Right ventricle myocardium inferior (tissue), 1 donor: ENCODE data around the gene KCTD1. TPM values are rescaled to one million over a fixed set of nuclear protein-coding genes. Genes with fewer than 3 reads are reported as not detected.

Experiments used
- ATAC-seq: fragments of 200-7000 bp; cut with Tn5 transposase; one replicate; pipeline ENCODE4 v1.9.1; 2020; ENCODE audit warnings: mild to moderate bottlenecking, moderate library complexity
- DNase-seq: peaks from one replicate; pipeline ENCODE4 v3.0.0; 2021; ENCODE audit errors: missing footprints
- intact Hi-C: fragments of 100-400 bp; cut with DNase I; formaldehyde crosslinking; loops from one replicate; pipeline ENCODE4 v1.11.0; 2022
- long read RNA-seq: library from polyadenylated mRNA; unstranded; transcript quantifications from one replicate; pipeline ENCODE4 v2.0.0, GENCODE V29; 2021
- total RNA-seq: library from RNA; stranded (reverse); fragmentation: NEBNext Ultra II Directional; extraction: Animal tissue kit (Norgen Biotek cat#: 25700); gene quantifications from one replicate; pipeline ENCODE4 v1.2.1, GENCODE V29; 2021
- donor health status: DM: no; HTN: yes; CAD: no; lungs with severe emphysema.

Gene KCTD1
- total RNA-seq: 15.4 TPM
- long read RNA-seq, partial matches to known transcripts: 0 of 1 reads
- long read RNA-seq, other reads (novel, unspliced or antisense): 0 of 1 reads

DNA sequence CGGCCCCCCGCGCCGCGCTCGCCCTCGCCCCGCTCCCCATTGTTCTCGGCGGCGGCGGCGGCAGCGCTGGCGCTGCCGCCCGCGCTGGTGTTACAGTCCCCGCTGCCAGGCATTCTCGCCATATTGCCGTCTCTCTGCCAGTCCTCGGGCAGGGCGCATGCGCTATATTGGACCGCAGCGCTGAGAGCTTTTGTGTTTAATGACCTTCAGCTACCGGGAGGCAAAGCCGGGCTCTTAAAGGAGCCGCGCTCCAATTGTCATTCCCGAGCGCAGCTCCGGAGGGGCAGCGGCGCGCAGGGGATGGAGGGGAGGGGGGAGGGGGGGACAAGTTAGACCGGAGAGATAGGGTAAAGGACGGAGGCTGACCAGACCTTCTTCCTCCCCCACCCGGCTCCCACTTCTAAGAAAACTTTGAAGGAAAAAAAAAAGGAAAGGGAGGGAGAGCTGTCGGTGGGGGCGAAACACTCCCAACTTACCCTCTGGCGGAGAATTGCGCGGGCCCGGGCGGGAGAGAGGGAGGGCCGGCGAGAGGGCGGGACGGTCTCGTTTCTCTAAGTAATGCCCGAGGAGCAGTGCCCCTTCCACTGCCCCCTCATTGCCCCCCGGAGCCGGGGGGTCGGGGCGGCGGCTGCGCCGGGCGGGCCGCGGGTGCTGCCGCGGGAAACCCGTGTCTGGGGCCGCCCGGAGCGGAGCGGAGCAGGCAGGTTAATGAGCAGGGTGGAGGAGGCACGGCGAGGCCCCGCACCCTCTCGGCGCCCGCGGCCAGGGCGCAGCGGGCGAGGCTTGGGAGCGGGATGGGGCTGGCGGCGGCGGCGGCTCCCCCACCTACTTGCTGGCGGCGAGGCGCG is at the start of gene KCTD1:
KCTD1 (minus strand) TSS at position 139 of the 848 bp plus-strand sequence; CDS start at position 122, 17 bp downstream.
- DNase-seq (peak; percentile 90), ATAC-seq (peak; percentile 62)
- intact Hi-C loops: loop anchor here (2.0 to 5.0 kb wide), 4 partner anchors 36 to 166 kb away; no protein-coding TSS in a partner anchor

DNA sequence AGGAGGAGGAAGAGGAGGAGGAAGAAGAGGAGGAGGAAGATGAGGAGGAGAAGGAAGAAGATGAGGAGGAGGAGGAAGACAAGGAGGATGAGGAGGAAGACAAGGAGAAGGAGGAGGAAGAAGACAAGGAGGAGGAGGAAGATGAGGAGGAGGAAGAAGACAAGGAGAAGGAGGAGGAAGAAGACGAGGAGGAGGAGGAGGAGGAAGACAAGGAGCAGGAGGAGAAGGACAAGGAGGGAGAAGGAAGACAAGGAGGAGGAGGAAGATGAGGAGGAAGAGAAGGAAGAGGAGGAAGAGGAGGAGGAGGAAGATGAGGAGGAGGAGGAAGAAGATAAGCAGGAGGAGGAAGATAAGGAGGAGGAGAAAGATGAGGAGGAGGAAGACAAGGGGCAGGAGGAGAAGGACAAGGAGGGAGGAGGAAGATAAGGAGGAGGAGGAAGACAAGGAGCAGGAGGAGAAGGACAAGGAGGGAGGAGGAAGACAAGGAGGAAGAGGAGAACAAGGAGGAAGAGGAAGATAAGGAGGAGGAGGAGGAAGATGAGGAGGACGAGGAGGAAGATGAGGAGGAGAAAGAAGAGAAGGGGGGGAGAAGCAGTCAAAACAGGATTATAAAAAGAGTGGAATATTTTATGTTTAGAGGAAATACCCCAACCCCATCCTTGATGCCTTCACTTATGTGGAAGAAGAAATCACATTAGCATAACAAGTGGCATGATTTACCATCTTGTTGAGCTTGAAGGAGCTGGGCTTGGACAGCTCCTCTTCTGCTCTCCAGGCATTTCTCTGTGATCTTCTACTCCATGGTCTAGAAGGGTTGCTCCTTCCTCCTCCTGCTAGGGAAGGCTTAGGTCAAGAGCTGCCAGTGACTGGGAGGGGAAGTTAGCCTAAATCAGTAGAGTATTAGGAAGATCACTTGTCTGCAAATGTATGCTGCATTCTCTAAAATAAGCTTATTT is 45.3 kb upstream of the KCTD1 start:
- ATAC-seq (no peak), DNase-seq (no peak)
- intact Hi-C loops: no loop called here

DNA sequence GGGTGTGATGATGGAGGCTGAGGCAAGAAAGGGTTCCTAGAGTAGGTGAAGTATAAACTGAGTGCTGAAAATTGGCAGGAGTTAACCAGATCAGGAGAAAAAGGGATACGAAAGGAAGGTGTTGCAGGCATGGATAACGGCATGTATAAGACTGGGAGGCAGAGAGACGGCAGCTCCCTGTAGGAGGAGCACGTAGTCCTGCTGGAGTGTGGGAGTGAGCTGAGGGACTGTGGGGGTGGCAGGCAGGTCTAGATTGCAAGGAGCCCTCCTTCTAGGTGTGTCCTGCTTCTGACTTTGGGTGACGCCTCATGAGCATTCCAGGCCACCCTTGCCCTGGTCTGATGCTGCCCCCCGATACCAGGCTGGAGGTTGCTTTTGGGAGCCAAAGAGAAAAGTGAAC is 36.4 kb upstream of the KCTD1 start:
- no peak for ATAC-seq
- intact Hi-C loops: no loop called here
- no peak for DNase-seq

DNA sequence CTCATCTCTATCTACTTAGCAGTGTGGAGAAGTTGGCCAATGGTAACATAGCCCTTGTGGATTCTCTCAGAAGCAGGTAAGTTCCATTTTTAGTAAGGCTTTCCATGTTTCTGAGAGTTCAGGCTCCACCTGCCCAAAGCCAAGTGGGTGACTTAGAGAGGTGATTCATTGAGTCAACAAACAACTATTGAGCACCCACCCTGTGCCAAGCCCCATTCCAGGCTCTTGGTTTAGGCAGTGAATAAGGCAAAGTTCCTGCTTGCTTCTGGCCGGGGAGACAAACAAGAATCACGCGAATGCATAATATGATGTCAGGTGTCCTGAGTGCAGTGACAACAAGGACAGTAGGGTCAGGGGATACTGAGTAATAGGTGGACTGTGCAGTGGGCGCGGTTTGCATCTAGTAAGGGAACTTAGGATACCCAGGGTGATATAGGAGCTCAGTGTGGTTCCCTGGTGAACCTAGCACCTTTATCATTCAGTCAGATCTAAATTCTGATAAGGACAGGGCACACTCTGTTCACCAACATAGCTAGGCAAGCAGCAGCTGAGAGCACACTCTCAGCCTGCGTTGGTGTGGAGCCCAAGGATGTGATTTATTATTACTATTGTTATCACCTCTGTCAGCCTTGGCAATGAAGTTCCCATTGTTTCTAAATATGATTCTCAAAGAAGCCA is 31.7 kb upstream of the KCTD1 start:
- intact Hi-C loops: no loop called here
- DNase-seq: no peak
- no peak for ATAC-seq

GRCh38 chr18:26575865-26576217 is 27.5 kb upstream of the KCTD1 start:
- peak; percentile 26 for ATAC-seq
- intact Hi-C loops: no loop called here

DNA sequence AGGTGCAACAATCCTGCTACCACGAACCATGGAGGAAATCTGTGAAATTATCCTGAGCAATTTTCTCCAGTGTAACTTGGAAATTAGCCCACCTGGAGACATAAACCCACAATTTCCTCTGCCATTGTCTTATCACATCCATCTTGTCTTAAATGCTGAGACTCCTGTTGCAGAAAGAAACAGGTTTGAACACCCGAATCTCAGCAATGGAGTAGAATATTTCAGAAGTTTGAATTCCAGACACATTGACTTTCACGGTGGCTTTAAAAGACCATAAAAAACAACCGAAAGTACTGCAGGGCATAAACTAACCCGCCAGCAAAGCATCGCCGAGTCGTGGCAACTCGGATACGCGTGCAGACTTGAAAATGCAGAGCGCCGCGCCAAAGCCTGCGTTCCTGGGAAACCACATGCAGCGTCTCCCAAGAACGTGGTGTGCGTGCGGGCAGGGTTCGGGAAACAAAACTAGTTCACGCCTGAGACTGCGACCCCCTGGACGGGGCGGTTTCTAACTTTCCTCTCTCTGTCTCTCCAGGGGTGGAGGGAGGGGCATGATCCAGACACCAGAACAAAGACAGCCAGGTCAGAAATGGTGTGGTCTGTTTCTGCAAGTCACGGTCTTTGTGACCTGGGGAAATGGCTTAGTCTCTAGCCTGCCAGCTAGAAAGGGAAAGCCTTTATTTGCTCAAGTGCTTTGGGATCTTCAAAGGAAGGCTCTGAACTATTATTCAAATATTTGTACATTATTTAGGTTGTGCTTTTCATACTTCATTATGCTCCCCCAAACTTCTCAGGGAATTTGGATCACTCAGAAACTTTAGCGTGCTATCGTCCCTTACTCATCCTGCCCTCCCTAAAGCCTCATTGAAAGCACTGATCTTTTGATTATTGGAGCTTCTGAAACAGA is 26.9 kb upstream of the KCTD1 start:
- DNase-seq (peak; percentile 79), ATAC-seq (peak; percentile 52)
- intact Hi-C loops: no loop called here

More at GRCh38 chr18:26575865-26576217, 27.5 kb upstream of the KCTD1 start:
- DNase-seq: no peak

GRCh38 chr18:26568926-26569665 is 20.7 kb upstream of the KCTD1 start:
- ATAC-seq (no peak), DNase-seq (no peak)
- intact Hi-C loops: no loop called here

- intact Hi-C loops: no loop called here
- DNase-seq (no peak), ATAC-seq (no peak)
These were observed 20.2 kb upstream of the KCTD1 start for GRCh38 chr18:26568513-26568912.

- intact Hi-C loops: no loop called here
- DNase-seq: no peak
- no peak for ATAC-seq
These were observed 18.7 kb upstream of the KCTD1 start for GRCh38 chr18:26566874-26567555.

DNA sequence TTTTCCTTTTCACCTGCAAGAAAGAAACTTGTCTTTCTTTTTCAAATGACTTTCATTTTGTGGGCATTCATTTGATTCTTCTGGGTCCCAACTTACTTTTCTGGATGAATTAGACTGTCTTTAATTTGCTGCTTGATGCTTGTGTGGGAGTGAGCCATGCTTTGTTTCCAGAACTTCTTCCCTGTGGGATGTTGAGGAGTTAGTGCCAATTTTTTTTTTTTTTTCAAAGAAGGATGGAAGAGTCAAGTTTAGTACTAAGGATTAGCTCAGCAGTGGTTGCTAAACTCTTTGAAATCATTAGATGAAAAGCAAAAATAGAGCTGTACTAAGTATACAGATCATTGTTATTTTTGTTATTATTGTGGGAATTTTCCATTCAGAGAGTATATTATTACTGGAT is 17.2 kb upstream of the KCTD1 start:
- DNase-seq (no peak), ATAC-seq (no peak)
- intact Hi-C loops: no loop called here

- no peak for ATAC-seq
- intact Hi-C loops: no loop called here
- DNase-seq: no peak
These were observed 14.7 kb upstream of the KCTD1 start for GRCh38 chr18:26563024-26563423.

- DNase-seq (no peak), ATAC-seq (no peak)
- intact Hi-C loops: no loop called here
These were observed 14.2 kb upstream of the KCTD1 start for GRCh38 chr18:26562568-26562967.

GRCh38 chr18:26561769-26562168 is 13.4 kb upstream of the KCTD1 start:
- intact Hi-C loops: no loop called here
- DNase-seq (no peak), ATAC-seq (no peak)

DNA sequence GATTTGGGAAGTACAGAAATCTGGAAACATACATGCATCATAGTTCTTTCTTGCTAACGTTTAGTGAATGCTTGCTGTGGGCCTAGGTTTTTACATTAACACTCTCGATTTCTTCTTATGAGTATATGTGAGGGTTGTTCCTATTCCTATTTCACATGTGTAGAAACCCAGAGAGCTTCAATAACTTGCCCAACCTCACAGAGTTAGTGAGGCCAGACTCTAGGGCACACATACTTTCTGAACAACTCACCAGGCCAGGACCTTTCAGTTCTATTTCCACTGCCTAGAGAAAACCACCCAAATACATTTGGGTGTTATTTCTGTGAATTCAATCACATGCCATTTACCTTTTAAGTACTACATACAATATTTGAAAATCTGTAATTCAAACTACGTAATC is 8.2 kb upstream of the KCTD1 start:
- no peak for DNase-seq
- intact Hi-C loops: no loop called here
- no peak for ATAC-seq

- DNase-seq: no peak
- intact Hi-C loops: no loop called here
- ATAC-seq: no peak
These were observed 7.6 kb upstream of the KCTD1 start for GRCh38 chr18:26555804-26556553.

- DNase-seq (no peak), ATAC-seq (no peak)
- intact Hi-C loops: no loop called here
These were observed 5.6 kb upstream of the KCTD1 start for GRCh38 chr18:26553943-26554342.
